Thymus (tissue), 11 donors: ENCODE measurements around the gene PNPLA7. TPM values are rescaled to one million over a fixed set of nuclear protein-coding genes. Genes with fewer than 3 reads are reported as not detected.

ENCODE experiments used
- DNase-seq, 9 donors: peaks; one replicate each; pipeline ENCODE4 v3.0.0-alpha.2; 2013; ENCODE audit warnings: low spot score in 9 of 9, low read depth in 6 of 9, missing footprints in 1 of 9
- H3K27ac ChIP-seq, 2 donors: one replicate each; pipeline ENCODE4 v1.5.1; 2013; ENCODE audit warnings: control low read depth in 1 of 2, low read depth in 1 of 2, low read length in 1 of 2, mild to moderate bottlenecking in 1 of 2, moderate library complexity in 1 of 2
- H3K27me3 ChIP-seq, 2 donors: one replicate each; pipeline ENCODE4 v1.5.1; 2013; ENCODE audit warnings: low read length in 1 of 2; ENCODE audit not compliant: control insufficient read depth in 2 of 2, insufficient read depth in 1 of 2
- H3K36me3 ChIP-seq, 2 donors: one replicate each; pipeline ENCODE4 v1.5.1; 2013; ENCODE audit warnings: low read length in 1 of 2, mild to moderate bottlenecking in 1 of 2, moderate library complexity in 1 of 2; ENCODE audit not compliant: control insufficient read depth in 2 of 2, insufficient read depth in 2 of 2
- H3K4me1 ChIP-seq, 2 donors: one replicate each; pipeline ENCODE4 v1.5.1; 2013; ENCODE audit warnings: low read length in 2 of 2; ENCODE audit not compliant: control insufficient read depth in 2 of 2, insufficient read depth in 2 of 2
- H3K4me3 ChIP-seq, 2 donors: one replicate each; pipeline ENCODE4 v1.5.1; 2013; ENCODE audit warnings: low read length in 2 of 2, control low read depth in 1 of 2, mild to moderate bottlenecking in 1 of 2
- H3K9me3 ChIP-seq, 2 donors: one replicate each; pipeline ENCODE4 v1.5.1; 2013; ENCODE audit warnings: low read length in 1 of 2, mild to moderate bottlenecking in 1 of 2; ENCODE audit not compliant: control insufficient read depth in 2 of 2, insufficient read depth in 1 of 2
- WGBS: extraction: QIAGEN DNeasy Blood & Tissue Kit; methylation state at CpG from one replicate; pipeline ENCODE4 v1.1.7; 2013; 5-methylcytosine and 5-hydroxymethylcytosine counted together
- polyA plus RNA-seq: library from polyadenylated mRNA; stranded (reverse); fragments of 200-250 nt; gene quantifications from one replicate; pipeline ENCODE4 v1.2.3, GENCODE V29; 2013
- total RNA-seq: library from RNA; stranded (reverse); fragments of 120-200 nt; gene quantifications from one replicate; pipeline ENCODE4 v1.2.4, GENCODE V29; 2013
- donor health status: healthy.

Gene PNPLA7
- total and polyA plus RNA-seq, 2 donors, result 1.6 to 11.5 TPM

GRCh38 chr9:137497921-137498719, 52.1 kb downstream of the PNPLA7 start:
- Histone ChIP-seq H3K27ac (no peak overlapping the region), H3K4me1 (no peaks in the 10 kb centered on the region), H3K4me3 (no peak overlapping the region), H3K36me3 (no peaks in the 10 kb centered on the region), H3K27me3 (no peaks in the 10 kb centered on the region), H3K9me3 (peaks cover 3 to 31% of the 10 kb centered on the region in 2 donors)
- 95% methylated on average over 36 of the region's 36 CpGs for WGBS
- no peak for DNase-seq

- H3K36me3 ChIP-seq, result no peaks in the 10 kb centered on the region
- 98% methylated on average over 27 of the region's 27 CpGs for WGBS
- H3K4me1 ChIP-seq, result no peaks in the 10 kb centered on the region
- peaks cover 3 to 27% of the 10 kb centered on the region in 2 donors for H3K9me3 ChIP-seq
- no peak for DNase-seq
- no peaks in the 10 kb centered on the region for H3K27me3 ChIP-seq
- no peak overlapping the region for H3K27ac ChIP-seq
- H3K4me3 ChIP-seq, result no peak overlapping the region
These were observed 53.4 kb downstream of the PNPLA7 start for GRCh38 chr9:137496601-137497375.

- H3K9me3 ChIP-seq, result peaks cover 0 to 8% of the 10 kb centered on the region in 2 donors
- H3K4me1 ChIP-seq, result no peaks in the 10 kb centered on the region
- no peak overlapping the region for H3K27ac ChIP-seq
- 99% methylated on average over 46 of the region's 46 CpGs for WGBS
- H3K36me3 ChIP-seq, result no peaks in the 10 kb centered on the region
- no peaks in the 10 kb centered on the region for H3K27me3 ChIP-seq
- H3K4me3 ChIP-seq, result no peak overlapping the region
- DNase-seq, result no peak
These were observed 55.5 kb downstream of the PNPLA7 start for GRCh38 chr9:137494550-137495351.

GRCh38 chr9:137494104-137494544, 56.1 kb downstream of the PNPLA7 start:
- Histone ChIP-seq H3K9me3 (peaks cover 0 to 6% of the 10 kb centered on the region in 2 donors), H3K27ac (no peak overlapping the region), H3K36me3 (no peaks in the 10 kb centered on the region), H3K27me3 (no peaks in the 10 kb centered on the region), H3K4me1 (no peaks in the 10 kb centered on the region), H3K4me3 (no peak overlapping the region)
- WGBS, result 81% methylated on average over 13 of the region's 13 CpGs
- DNase-seq, result no peak

DNA sequence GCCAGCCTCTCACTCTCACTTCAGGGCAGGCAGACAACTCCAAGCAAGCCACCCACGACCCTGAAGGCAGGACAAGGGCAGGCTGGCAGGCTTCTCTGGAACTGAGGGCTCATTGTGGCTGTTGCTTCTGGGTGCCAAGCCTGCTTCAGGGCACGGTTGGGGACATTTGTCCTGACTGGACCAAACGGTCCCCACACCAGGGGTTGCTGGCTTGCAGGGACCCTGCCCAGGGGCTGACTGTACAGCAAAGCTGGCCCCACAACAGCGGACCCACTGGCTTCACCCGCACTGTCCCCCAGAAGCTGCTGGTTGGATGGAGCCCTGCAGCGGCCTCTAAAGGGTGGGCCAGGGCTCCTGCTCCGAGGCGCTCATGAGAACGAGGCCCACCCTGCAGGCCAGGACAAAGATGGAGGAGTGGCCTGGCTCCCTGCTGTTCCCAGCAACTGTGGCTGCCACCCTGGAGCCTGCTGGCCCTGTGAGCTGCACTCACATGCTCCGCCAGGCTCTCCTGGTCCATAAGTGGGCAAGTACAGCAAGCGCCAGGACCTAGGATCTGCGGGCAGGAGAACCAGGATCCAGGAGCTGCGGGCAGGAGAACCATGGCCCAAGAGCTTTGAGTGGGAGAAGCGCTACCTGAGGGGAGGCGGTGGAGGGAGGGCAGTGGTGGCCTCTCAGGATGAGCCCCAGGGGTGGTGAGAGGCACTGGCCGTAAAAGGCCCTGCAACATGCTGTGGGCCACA, 56.7 kb downstream of the PNPLA7 start:
- DNase-seq, result no peak
- Histone ChIP-seq H3K27ac (no peak overlapping the region), H3K4me3 (no peak overlapping the region), H3K27me3 (no peaks in the 10 kb centered on the region), H3K36me3 (no peaks in the 10 kb centered on the region), H3K4me1 (no peaks in the 10 kb centered on the region), H3K9me3 (peaks cover 0 to 6% of the 10 kb centered on the region in 2 donors)
- WGBS, result 97% methylated on average over 16 of the region's 16 CpGs

- no peak for DNase-seq
- Histone ChIP-seq H3K4me1 (peaks cover 0 to 6% of the 10 kb centered on the region in 2 donors), H3K36me3 (no peaks in the 10 kb centered on the region), H3K27ac (no peak overlapping the region), H3K9me3 (peaks cover 0 to 6% of the 10 kb centered on the region in 2 donors), H3K27me3 (no peaks in the 10 kb centered on the region), H3K4me3 (no peak overlapping the region)
- WGBS, result 92% methylated on average over 20 of the region's 20 CpGs
These were observed 57.5 kb downstream of the PNPLA7 start for GRCh38 chr9:137492464-137493363.

DNA sequence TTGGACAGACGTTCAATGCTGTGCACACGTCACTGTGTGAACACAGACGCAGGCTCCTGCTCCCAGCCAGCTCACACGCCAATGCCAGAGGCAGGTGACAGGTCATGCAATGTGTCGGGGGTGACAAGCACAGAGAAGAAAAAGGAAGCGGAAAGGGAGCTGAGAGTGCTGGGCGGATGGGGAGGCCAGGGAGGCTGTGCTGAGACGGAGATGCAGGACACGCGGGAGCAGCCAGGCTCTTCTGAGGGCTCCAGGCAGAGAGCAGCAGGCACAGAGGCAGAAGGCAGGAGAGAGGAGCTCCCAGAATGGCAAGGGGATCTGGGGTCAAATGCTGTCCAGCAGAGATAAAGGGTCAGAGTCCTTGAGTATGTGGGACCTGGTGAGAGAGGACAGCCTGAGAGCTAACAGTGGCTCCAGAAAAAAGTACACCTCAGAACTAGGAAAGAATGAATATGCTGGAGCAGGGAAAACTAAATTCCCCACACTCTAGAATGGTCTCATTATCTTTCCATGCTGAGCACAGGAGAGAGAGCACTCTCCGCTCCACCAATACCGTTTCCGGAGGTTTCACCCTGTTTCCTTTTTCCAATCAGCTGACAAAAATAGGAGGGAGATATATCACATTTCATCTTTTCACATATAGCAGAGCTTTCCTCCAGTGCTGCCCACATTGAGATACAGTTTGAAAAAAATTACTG, 58.3 kb downstream of the PNPLA7 start:
- no peak overlapping the region for H3K27ac ChIP-seq
- no peak overlapping the region for H3K4me3 ChIP-seq
- peaks cover 0 to 6% of the 10 kb centered on the region in 2 donors for H3K9me3 ChIP-seq
- no peaks in the 10 kb centered on the region for H3K27me3 ChIP-seq
- 98% methylated on average over 13 of the region's 13 CpGs for whole genome bisulfite sequencing
- no peaks in the 10 kb centered on the region for H3K36me3 ChIP-seq
- peaks cover 0 to 13% of the 10 kb centered on the region in 2 donors for H3K4me1 ChIP-seq
- DNase-seq, result no peak
